Mesothelial cell of epicardium (in vitro differentiated cells): Measurements from ENCODE around the gene DCST1. TPM values are rescaled to one million over a fixed set of nuclear protein-coding genes. Genes with fewer than 3 reads are reported as not detected.

ENCODE experiments used
- DNase-seq, 2 experiments: peaks; one replicate each; pipeline ENCODE4 v3.0.0; 2021; ENCODE audit warnings: low spot score in 2 of 2; ENCODE audit not compliant: unreplicated experiment in 2 of 2
- H3K27ac Mint-ChIP-seq: 2 replicates; pipeline ENCODE4 v1.8.0; 2021; ENCODE audit warnings: mixed read lengths
- H3K27me3 Mint-ChIP-seq: 2 replicates; pipeline ENCODE4 v1.8.0; 2021; ENCODE audit warnings: low read depth, mixed read lengths
- H3K36me3 Mint-ChIP-seq: 2 replicates; pipeline ENCODE4 v1.8.0; 2021; ENCODE audit warnings: mixed read lengths
- H3K4me1 Mint-ChIP-seq: 2 replicates; pipeline ENCODE4 v1.8.0; 2021; ENCODE audit warnings: mixed read lengths
- H3K4me3 Mint-ChIP-seq: 2 replicates; pipeline ENCODE4 v1.8.0; 2021; ENCODE audit warnings: mild to moderate bottlenecking, moderate library complexity, mixed read lengths
- H3K9me3 Mint-ChIP-seq: 2 replicates; pipeline ENCODE4 v1.8.0; 2021; ENCODE audit warnings: mixed read lengths
- total RNA-seq: library from RNA; stranded (reverse); gene quantifications from 3 replicates; pipeline ENCODE4 v1.2.1, GENCODE V29; 2021
- TF ChIP-seq, protein P1 (sequence below): fragments of 200-600 bp; sonication (generic); IDR thresholded peaks from one replicate; pipeline ENCODE4 v1.5.0; 2021; ENCODE audit warnings: antibody characterized with exemption; ENCODE audit not compliant: unreplicated experiment

The DCST1 gene
- total RNA-seq, 1 donor from 2014 or later: 0.58 TPM

- no peak overlapping the region for H3K4me3 Mint-ChIP-seq
- H3K36me3 Mint-ChIP-seq: no peaks in the 10 kb centered on the region
- TF ChIP-seq, protein P1, sequence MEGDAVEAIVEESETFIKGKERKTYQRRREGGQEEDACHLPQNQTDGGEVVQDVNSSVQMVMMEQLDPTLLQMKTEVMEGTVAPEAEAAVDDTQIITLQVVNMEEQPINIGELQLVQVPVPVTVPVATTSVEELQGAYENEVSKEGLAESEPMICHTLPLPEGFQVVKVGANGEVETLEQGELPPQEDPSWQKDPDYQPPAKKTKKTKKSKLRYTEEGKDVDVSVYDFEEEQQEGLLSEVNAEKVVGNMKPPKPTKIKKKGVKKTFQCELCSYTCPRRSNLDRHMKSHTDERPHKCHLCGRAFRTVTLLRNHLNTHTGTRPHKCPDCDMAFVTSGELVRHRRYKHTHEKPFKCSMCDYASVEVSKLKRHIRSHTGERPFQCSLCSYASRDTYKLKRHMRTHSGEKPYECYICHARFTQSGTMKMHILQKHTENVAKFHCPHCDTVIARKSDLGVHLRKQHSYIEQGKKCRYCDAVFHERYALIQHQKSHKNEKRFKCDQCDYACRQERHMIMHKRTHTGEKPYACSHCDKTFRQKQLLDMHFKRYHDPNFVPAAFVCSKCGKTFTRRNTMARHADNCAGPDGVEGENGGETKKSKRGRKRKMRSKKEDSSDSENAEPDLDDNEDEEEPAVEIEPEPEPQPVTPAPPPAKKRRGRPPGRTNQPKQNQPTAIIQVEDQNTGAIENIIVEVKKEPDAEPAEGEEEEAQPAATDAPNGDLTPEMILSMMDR: no peak
- no peaks in the 10 kb centered on the region for H3K9me3 Mint-ChIP-seq
- H3K27me3 Mint-ChIP-seq: no peaks in the 10 kb centered on the region
- no peak overlapping the region for H3K27ac Mint-ChIP-seq
- no peak for DNase-seq
- peaks cover 16% of the 10 kb centered on the region for H3K4me1 Mint-ChIP-seq
Measured at GRCh38 chr1:155014709-155015508, 18.7 kb upstream of the DCST1 start.

- H3K9me3 Mint-ChIP-seq: no peaks in the 10 kb centered on the region
- H3K27ac Mint-ChIP-seq: peak overlapping the region; percentile 30
- H3K4me1 Mint-ChIP-seq: peaks cover 14% of the 10 kb centered on the region
- no peak overlapping the region for H3K4me3 Mint-ChIP-seq
- no peak for DNase-seq
- H3K27me3 Mint-ChIP-seq: no peaks in the 10 kb centered on the region
- TF ChIP-seq, protein P1: no peak
- H3K36me3 Mint-ChIP-seq: no peaks in the 10 kb centered on the region
Measured at GRCh38 chr1:155015527-155016230, 17.9 kb upstream of the DCST1 start.

DNA sequence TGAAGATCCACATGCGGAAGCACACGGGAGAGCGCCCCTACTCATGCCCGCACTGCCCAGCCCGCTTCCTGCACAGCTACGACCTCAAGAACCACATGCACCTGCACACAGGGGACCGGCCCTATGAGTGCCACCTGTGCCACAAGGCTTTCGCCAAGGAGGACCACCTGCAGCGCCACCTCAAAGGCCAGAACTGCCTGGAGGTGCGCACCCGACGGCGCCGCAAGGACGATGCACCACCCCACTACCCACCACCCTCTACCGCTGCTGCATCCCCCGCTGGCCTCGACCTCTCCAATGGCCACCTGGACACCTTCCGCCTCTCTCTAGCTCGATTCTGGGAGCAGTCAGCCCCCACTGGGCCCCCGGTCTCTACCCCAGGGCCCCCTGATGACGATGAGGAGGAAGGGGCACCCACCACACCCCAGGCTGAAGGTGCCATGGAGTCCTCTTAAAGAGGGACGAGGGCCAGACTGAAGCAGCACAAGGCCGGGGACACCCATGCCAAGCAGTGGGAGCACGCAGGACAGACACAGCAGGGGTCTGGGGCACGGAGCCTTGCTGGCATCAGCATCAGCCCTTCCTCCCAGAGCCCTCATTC, 17.3 kb upstream of the DCST1 start:
- Mint-ChIP-seq H3K36me3 (no peaks in the 10 kb centered on the region), H3K9me3 (no peaks in the 10 kb centered on the region), H3K4me3 (peak overlapping the region; percentile 42), H3K27ac (no peak overlapping the region), H3K4me1 (peaks cover 9% of the 10 kb centered on the region), H3K27me3 (no peaks in the 10 kb centered on the region)
- no peak for DNase-seq
- TF ChIP-seq, protein P1: no peak

DNA sequence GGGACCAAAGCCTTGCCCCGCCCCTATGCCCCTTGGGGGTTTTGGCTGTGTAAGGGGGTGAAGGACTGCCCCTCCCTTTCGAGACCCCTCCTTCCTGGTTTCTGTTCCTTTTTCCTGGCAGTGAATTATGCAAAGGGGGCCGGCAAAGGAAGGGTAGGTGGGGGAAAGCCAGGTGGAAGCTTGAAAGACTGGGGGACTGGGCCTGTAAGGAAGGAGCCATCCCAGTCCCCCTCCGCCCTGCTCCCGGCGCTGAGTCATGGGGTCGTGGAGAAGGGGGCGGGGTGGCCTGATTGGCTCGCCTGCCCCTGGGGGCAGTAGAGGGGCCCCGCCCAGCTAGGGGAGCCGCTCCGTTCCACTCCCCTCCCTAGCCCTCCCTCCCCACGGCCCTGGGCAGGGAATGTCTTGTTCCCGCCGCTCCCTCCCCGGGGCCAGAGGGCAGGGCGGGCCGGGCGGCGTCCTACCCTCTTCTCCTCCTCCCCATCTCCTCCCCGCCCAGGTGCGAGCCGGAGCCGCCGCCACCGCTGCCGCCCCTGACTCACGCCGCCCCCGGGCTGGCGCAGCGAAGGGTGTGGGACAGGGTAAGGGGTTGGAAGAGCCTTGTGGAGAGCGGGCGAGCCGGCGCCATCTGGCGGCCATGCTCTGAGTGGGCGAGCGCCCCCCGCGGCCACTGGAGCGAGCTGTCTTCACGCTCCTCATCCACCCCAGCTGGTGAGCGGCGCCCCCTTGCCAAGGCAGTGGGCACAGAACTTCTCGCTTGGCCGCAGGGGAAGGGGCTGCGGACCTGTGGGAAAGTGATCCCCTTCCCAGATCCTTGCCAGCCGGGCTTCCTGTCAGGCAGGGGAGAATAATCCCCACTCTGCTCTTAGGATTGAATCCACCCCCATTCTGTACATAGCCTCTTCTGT, 16.3 kb upstream of the DCST1 start:
- peak overlapping the region; percentile 56 for H3K4me3 Mint-ChIP-seq
- no peaks in the 10 kb centered on the region for H3K9me3 Mint-ChIP-seq
- DNase-seq: peak; percentile 71 to 91
- H3K27ac Mint-ChIP-seq: peak overlapping the region; percentile 66
- no peaks in the 10 kb centered on the region for H3K36me3 Mint-ChIP-seq
- H3K4me1 Mint-ChIP-seq: peaks cover 10% of the 10 kb centered on the region
- no peaks in the 10 kb centered on the region for H3K27me3 Mint-ChIP-seq
- TF ChIP-seq, protein P1: peak; percentile 87

DNA sequence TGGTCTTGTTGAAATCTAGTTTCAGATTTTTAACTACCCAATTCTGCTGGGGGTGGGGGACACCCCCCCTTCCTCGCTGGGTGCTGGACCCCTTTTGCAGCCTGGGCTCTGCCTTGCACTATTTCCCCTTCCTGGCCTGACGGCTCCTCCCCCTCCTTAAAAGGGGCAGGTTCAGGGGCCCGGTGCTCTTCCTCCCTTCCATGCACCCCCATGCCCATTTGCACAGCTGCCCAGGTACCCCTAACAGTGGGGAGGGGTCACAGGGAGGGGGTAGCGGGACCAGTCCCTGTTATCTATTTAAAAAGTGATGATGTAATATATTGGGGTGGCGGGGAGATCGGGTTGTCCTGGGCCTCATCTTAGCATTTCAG, 15.7 kb upstream of the DCST1 start:
- Mint-ChIP-seq H3K27ac (no peak overlapping the region), H3K4me3 (peak overlapping the region; percentile 56), H3K27me3 (no peaks in the 10 kb centered on the region), H3K4me1 (peaks cover 13% of the 10 kb centered on the region), H3K9me3 (no peaks in the 10 kb centered on the region), H3K36me3 (no peaks in the 10 kb centered on the region)
- TF ChIP-seq, protein P1: no peak
- DNase-seq: no peak
